NT2/D1 (cell line): ENCODE data around the gene FNDC3B.

Experiments used
- SUZ12 ChIP-seq: IDR thresholded peaks from 2 replicates; pipeline ENCODE4 v1.6.1; 2011; ENCODE audit not compliant: insufficient read length, insufficient read depth; ENCODE audit errors: extremely low read depth
- ZNF274 ChIP-seq: IDR thresholded peaks from 2 replicates; pipeline ENCODE4 v1.6.1; 2011; ENCODE audit warnings: mild to moderate bottlenecking, low read depth, low read length

DNA sequence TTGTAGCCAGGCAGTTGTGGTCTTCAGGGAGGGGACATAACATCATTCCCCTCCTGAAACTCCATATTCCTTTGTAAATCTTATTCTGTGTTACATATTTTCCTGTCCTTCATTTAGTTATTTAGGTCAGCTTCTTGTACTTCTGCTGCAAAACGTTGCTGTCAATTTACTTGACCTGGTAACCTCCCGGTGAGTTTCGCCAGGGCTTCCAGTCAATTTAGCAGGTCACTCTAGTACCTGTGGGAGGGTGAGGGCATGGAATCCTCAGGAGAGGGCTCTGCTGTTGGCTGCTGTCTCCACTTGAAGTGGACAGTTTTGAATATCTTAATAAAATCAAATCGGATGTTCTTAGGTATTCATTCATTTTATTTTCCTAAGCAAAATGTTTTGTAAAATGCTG, 29.6 kb downstream of the FNDC3B start:
- TF ChIP-seq ZNF274 (no peak), SUZ12 (no peak)
